Renal pelvis (tissue), 4 donors: ENCODE data around the gene SPRED2. TPM values are rescaled to one million over a fixed set of nuclear protein-coding genes. Genes with fewer than 3 reads are reported as not detected.

Experiments used
- DNase-seq: peaks from one replicate; pipeline ENCODE4 v3.0.0-alpha.2; 2013
- polyA plus RNA-seq, 3 donors: library from polyadenylated mRNA; unstranded; fragments of 120-200 nt; gene quantifications; one replicate each; pipeline ENCODE4 v1.2.1, GENCODE V29; 2013; ENCODE audit not compliant: insufficient read length in 3 of 3

The SPRED2 gene
- polyA plus RNA-seq, 3 donors = 35.3 to 35.6 (median 35.5) TPM

GRCh38 chr2:65370387-65371073 is 61.9 kb downstream of the SPRED2 start:
- no peak for DNase-seq

- DNase-seq = no peak
Measured at GRCh38 chr2:65369980-65370379, 62.4 kb downstream of the SPRED2 start.

DNA sequence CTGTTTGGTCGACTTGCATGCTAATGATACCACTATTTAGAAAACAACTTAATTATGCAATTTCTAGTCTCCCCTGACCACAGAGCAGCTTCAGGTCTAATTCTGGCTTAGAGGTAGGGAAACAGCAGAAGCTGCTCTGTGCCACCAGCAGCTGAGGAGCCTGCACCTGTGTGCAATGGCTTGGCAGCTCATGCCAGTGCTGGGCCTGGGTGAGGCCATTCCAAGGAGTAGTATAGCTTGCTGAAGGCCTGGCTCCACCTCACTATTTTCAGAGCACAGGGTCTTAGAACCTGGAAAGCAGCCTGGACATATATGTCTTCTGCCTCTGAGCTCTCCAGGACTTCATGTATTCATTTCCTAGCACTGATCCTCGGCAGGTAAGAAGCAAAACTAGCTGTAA is 62.8 kb downstream of the SPRED2 start:
- no peak for DNase-seq

- no peak for DNase-seq
Measured at GRCh38 chr2:65368468-65368867, 63.9 kb downstream of the SPRED2 start.

DNA sequence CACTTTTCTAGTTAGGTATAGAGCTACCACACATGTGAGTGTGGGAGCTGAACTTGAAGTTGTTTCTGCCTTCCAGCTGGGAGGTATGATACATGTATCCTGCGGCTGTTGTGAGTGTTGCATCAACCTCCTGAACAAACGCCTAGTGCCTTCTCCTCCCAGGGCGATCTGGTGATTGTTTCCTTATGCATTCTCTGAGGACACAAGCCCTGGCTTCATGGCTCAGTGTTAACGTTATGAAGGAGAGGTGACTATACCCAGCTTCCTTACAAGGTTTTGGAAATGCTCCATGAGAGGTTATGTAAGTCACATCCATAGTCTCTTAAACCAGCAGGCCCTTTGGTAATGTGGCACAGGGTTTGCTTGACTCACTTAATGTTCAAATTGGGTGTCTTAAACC is 64.9 kb downstream of the SPRED2 start:
- DNase-seq = no peak

DNA sequence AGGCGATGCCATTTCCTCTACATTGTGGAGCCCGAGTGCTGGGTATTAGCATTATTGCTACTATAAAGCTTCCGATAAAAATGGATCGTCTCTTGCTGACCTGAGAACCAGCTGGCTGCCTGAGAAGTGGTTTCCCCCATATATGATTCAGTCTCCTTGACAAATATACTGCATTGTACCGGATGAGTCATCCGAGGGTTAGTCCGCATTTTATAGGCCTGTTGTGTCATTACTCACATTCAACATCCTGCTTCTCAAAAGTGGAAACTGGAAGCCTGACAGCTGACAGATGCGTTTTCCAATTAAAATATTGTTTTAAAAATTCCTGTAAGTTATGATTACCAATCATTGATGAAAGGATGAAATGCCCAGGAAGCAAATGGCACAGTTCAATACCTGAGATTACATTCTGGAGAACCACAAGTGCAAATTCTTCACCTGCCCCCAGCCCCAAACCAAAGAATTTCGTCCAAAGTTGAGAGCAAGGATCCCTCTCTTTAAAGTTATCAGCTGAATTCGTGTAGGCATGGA is 65.7 kb downstream of the SPRED2 start:
- DNase-seq = no peak

- no peak for DNase-seq
Measured at GRCh38 chr2:65364986-65365733, 67.2 kb downstream of the SPRED2 start.

DNA sequence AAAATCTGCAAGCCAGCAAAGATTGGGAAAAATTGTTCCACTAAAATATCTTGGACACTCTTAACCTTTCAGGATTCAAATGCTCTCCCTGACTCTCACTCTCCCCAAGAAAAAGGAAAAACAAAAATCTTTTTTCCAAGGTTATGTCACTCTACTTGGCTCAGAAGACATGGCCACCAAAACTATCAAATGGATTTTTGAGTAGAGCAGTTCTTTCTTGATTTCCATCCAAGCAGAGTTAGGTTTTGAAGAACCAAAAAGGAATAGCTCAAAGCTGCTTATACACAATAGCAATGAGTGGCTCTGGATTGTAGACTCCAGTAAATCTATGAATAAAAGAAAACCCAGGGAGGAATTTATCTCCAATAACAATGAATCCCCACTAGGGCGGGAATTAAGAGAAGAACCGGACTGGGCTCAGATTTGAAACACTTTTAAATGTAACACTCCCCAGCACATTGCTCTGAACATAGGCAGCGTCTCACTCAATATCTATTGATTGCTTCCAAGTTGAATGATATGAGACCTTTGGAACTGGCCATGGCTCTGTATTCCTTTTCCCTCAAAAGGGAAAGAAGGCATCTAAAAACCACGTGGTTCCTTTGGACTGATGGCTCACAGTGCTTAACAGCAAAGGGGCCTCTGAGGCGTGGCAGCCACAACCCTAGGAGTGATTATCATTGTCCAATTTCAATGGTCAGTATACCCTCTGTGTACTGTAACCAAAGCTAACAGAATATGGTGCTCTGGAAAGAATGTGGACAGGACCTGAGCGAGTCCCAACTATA is 68.3 kb downstream of the SPRED2 start:
- no peak for DNase-seq

- no peak for DNase-seq
Measured at GRCh38 chr2:65361623-65362022, 70.8 kb downstream of the SPRED2 start.

DNA sequence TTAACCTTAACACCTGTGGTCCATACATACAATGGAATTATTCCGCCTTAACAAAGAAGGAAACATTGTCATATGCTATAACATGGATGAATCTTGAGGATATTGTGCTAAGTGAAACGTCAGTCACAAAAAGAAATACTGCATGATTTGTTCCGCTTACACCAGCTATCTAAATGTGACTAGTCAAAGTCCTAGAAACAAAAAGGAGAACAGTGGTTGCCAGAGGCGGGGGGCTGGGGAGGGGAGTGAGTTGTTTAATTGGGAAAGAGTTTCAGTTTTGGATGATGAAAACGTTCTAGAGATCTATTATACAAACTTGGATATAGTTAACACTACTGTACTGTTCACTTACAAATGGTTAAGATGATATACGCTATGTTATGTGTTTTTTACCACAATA is 72.0 kb downstream of the SPRED2 start:
- no peak for DNase-seq

- no peak for DNase-seq
Measured at GRCh38 chr2:65358678-65359400, 73.6 kb downstream of the SPRED2 start.

DNA sequence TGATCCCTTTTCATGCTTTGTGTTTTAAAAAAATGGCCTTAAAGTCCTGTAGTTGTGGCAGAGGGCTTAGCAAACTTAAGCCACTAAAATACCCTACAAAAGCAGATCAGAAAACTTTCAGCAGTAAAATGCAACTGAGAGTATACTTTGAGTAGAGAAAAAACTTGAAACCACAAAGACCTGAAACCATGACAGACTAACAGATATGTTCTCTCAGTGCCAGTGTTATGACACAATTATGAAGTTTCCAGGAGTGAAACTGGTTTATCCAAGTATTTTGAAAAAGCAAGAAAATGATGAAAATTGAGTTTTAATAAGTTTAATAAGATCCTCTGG is 74.5 kb downstream of the SPRED2 start:
- no peak for DNase-seq

- DNase-seq = no peak
Measured at GRCh38 chr2:65357095-65357958, 75.1 kb downstream of the SPRED2 start.

DNA sequence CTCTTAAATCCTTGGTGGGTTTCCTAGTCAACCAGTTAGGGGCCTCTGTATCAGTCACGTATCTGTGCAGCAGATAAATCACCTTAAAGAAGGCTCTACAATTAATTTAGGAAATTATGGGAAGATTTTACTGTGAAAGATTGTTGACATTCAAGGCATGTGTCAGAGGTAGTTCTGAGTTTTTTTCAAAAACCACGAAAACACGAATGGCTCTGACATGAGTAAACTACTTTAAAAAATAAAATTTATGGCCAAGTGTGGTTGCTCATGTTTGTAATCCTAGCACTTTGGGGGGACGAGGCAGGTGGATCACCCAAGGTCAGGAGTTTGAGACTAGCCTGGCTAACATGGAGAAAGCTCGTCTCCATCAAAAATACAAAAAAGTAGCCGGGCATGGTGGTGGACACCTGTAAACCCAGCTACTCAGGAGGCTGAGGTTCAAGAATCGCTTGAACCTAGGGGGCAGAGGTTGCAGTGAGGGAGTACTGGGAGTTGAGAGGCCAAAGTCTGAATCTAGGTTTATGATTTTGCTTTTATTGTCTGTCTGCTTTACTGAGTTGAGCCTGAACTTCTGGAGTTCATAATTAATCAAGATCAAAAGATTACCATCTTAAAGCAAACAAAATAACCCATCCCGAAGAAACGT is 77.1 kb downstream of the SPRED2 start:
- DNase-seq = no peak

DNA sequence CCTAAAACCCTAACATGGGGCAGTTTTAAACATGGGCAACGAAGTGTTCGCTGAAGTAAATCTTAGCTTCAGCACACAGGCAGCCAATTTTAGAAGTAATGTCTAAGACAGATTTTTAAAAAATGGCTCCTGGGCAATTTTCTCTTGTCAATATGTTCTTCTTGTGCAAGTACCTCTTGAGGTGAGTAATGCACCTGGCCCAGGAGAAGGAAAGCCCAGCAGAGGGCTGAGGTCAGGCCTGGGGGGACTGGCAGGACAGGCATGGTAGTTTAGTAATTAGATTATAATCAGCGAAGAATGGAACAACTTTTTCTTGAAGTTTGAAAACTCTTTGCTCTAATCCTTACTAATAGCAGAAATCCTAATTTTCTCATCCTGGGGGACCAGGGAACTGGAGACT is 77.6 kb downstream of the SPRED2 start:
- no peak for DNase-seq

DNA sequence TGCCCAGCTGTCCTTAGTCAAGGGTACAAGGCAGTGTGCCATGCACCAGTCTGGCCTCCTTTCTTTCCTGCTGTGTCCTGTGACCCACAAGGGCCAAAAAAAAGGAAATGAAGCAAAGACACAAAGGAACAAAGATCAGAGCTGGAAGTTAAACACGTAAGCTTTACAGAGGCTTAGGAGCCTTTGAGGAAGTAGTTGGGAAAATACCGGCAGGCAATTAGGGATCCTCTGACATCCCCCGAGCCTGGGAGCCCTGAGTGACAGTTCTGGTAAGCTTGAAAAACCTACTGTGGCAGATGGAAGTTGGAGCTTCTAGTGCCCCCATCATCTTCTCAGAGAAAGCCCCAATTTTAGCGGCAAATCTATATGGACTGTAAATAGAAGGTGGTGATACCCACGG is 78.5 kb downstream of the SPRED2 start:
- no peak for DNase-seq

DNA sequence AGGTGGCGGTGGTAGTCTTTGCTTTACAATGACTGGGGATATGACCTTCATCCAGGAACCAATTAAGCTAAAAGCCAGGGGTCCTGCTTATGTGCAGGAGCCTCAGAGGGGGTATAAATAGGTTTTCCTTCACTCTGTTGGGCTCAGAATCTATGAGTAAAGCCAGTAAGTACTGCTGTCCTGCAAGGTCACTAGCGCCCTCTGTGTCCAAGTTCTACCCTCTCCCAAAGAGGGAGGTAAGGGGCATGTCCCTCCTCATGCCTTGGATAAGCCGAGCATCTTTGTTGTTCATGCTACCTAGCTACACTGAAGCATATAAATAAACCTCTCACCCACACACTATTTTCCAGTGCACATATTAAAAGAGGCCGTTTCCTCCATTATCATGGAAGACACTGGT is 79.4 kb downstream of the SPRED2 start:
- DNase-seq = no peak

GRCh38 chr2:65351948-65352595 is 80.3 kb downstream of the SPRED2 start:
- DNase-seq = no peak

DNA sequence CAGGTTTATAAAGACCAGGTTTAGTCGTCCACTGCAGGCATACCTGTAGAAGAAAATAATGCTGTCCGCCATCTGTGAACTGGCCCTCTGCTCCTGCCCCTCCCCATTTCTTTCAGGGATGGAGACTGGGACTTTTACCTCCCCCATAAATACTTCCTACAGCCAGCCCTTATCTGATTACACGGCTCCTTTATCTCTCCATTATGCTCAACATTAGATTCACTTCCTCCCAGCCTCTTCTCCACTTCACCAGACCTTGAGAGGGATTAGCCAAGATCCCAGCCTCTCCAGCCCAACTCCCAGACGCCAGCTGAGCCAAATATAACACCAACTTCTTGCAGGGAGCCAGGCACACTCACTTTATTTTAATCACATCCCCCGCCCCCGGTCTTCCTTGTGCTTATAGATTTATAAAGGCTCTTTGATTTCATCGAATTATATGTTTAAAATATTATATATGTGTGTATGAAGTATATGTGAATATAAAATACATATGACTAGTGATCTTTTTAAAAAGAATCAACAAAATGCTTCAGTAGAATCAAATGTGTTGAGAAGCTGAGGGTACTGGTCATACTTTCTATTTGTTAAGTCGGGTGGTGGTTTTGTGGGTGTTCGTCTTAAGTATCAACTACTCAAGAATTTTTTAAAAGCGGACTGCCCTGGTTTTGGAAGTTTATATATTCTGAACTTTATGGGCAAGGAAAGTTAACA is 81.0 kb downstream of the SPRED2 start:
- no peak for DNase-seq
